ENCODE data around the gene ARFGAP2.

The ARFGAP2 gene

DNA sequence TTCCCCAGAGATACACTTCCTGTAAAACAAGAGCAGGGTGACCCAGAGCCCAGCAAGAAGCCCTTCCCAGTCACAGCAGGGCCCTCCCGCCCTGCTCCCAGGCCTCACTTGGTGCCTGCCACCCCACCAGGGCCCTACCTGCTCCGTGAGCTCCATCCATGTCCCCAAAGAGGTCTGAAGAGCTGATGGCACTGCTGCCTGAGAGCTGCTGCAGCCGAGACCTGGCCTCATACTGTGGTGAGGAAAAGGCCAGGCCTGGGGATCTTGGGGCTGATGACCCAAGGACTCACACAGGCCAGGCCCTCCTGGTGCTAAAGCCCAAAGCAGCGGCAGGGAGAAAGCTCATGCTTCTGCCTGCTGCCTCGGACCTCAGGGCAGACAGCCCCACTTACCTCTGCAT is 10.3 kb downstream of the ARFGAP2 start:
- no peak for FAIRE-seq

GRCh38 chr11:47165253-47165840 is 11.3 kb downstream of the ARFGAP2 start:
- FAIRE-seq: no peak

- FAIRE-seq: no peak
These were observed 12.4 kb downstream of the ARFGAP2 start for GRCh38 chr11:47164321-47164720.

GRCh38 chr11:47163898-47164297 is 12.8 kb downstream of the ARFGAP2 start:
- no peak for FAIRE-seq

DNA sequence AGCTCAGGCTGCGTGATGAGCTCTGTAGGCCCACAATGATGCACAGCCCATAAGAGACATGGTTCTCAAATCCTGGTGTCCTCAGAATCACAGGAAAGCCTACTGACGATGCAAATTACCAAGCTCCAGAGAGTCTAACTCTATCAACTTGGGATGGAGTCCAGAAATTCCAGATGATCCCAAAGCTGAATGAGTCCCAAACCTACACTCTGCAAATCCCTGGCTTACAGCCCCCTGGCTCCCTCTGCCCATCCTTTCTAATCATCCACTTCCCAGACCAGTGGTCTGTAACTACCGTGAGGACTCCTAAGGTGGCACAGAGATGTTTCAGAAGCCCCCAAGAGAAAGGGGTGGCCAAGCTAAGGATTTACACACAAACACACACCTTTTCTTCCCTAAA is 13.5 kb downstream of the ARFGAP2 start:
- no peak for FAIRE-seq

GRCh38 chr11:47162426-47162825 is 14.3 kb downstream of the ARFGAP2 start:
- FAIRE-seq: no peak

DNA sequence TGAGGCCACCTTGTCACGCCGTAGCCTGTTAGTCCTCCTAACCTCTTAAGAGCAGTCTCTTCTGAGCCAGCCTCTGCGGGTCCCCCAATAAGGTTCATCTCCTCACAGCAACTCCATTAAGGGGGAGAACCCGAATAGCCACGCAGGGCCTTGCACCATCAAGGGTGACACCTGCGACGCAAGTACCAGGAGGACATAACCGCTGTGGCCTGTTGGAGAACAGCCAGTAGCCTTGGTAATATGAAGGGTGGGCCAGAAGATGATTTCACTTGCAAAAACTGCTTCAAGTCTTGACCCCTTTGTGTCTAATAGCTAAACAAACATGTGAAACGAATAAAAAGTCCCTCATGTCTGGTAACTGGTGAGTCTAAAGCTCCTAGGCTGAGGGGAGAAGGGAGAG is 14.8 kb downstream of the ARFGAP2 start:
- FAIRE-seq: no peak

- FAIRE-seq: no peak
These were observed 15.4 kb downstream of the ARFGAP2 start for GRCh38 chr11:47161134-47161854.

- FAIRE-seq: no peak
These were observed 15.9 kb downstream of the ARFGAP2 start for GRCh38 chr11:47160753-47161133.

DNA sequence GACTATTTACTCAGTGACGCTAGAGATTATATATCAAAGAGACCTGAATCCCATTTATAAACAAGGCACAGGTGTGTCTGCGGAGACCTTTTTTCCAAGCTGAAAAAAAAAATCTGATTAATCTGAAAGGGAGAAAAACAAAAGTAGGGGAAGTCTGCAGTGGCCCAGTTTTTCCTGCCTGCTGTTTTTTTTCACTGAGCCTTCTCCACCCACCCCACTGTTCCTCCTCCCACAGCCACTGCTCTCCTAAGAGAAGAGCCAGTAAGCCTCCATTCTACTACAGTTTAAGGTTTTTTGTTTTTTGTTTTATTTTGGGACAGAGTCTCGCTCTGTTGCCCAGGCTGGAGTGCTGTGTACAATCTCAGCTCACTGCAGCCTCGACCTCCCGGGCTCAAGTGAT is 18.4 kb downstream of the ARFGAP2 start:
- FAIRE-seq: no peak

DNA sequence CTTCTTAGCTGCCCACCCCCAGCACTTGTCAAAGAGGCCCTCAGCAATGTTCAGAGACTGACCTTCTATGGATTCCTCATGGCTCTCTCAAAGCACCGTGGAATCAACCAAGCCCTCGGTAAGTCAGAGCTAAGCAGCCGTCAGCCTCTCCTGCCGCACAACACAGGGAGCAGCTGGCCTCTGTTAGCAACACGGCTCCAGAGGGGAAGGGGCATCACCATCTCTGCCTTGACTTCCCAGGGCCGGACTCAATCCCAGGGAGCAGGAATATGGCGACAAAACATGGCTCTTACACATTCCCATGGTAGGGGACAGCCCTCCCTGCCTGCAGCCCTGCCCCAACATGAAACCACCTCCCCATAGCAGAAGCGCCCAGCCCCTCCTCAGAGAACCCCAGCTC is 18.9 kb downstream of the ARFGAP2 start:
- no peak for FAIRE-seq

DNA sequence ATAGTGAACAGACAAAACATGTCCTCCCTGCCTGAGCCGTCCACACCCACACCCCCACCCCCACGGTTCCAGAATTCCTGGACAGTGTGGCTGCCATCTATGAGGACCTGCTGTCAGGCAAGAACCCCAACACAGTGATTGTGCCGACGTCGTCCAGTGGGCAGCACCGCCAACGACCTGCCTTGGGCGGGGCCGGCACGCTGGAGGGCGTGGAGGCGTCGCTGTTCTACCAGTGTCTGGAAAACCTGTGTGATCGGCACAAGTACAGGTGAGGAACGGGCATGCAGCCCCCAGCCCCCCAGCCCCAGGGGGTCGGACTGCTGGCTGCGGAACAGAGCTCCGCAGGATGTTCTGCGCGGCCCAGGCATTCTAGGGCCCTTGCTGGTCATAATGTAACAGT is 19.7 kb downstream of the ARFGAP2 start:
- no peak for FAIRE-seq

DNA sequence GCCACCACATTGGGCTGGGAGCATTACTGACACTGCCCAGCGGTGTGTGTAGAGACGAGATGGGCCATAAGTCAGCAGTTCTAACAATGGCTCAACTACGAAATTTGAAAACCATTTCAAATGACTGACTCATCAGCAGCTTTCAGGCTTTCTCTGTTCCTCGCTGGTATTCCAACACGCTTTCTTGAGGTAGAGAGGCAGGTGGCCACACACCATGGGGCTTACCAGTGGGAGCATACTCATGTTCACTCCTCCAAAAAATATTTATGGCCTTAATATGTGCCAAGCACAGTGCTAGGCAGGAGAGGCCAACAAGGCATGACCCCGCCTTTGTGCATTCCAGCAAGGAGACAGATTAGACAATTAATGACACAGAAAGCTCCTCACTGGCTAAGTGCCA is 20.3 kb downstream of the ARFGAP2 start:
- FAIRE-seq: no peak

- no peak for FAIRE-seq
These were observed 20.8 kb downstream of the ARFGAP2 start for GRCh38 chr11:47155879-47156278.

- no peak for FAIRE-seq
These were observed 21.8 kb downstream of the ARFGAP2 start for GRCh38 chr11:47154616-47155570.

- no peak for FAIRE-seq
These were observed 23.4 kb downstream of the ARFGAP2 start for GRCh38 chr11:47152953-47153950.

DNA sequence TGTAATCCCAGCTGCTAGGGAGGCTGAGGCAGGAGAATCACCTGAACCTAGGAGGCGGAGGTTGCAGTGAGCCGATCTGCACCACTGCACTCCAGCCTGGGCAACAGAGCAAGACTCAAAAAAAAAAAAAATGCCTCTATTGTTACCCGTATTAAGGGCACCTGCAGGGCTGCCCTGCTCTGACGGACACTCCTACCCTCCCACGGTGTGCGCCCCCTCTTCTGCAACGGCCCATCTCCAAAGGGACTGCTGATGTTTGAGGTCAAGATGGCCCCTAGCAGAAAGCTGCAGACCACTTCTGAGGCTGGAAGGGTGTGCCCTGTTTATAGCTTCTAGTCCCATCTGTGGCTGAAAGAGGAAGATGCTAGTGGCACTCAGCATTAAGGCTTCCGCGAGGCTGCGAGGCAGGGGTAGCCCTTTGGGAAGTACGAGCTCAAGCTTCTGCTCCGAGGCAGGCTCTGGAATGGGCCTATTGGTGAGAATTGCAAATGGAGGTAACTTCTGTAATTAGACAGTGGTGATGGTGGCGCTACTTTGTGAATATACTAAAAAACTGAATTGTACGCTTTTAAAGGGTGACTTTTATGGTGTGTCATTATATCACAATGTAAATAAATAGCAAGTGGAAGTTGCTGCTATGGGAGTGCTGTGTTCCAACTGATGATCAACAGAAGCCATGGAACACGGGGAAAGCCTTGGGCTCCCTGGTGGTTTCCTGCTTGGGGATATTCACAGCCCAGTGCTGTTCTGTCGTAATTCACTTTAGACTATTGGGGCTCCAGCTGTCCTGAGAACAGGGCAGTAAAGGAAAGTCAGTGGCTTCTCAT is 24.3 kb downstream of the ARFGAP2 start:
- FAIRE-seq: no peak

GRCh38 chr11:47149782-47150181 is 26.9 kb downstream of the ARFGAP2 start:
- FAIRE-seq: no peak

DNA sequence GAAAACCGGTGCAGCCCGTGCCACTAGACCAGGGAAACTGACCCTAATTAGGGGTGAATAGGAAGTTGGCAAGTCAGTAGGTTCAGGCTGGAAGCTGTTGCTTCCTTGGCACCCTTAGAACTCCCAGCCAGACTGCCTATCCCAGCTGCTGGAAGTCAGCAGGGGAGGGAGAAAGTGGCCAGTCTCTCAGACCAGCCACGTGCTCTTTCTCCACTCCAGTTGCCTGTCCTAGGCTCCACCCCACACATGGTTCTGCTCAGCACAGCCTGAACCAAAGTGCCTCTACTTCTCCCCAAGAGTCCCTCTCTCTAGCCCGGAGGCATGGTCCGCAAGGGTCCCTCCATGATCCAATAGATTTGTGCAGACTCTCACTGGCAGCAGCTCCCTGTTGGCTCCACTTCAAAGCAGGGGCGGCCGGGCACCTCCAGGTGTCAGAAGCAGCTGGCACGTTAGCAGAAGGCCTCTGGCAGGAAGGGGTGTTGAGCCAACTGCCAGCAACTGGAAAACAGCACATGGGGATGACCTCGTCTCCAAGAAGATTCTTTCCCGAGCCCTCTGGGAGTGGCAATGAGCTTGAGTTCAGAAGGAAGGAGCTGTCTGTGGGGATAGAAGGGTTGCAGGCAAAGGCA is 27.7 kb downstream of the ARFGAP2 start:
- no peak for FAIRE-seq

GRCh38 chr11:47148270-47148669 is 28.4 kb downstream of the ARFGAP2 start:
- no peak for FAIRE-seq

- no peak for FAIRE-seq
These were observed 29.0 kb downstream of the ARFGAP2 start for GRCh38 chr11:47147681-47148080.

All from colon (tissue), 2 donors.